Activated CD4-positive, alpha-beta T cell treated with anti-CD3 and anti-CD28 coated beads for 48 hours (primary cell): Measurements from ENCODE around the gene XRCC3.

Experiments
- DNase-seq: peaks from one replicate; pipeline ENCODE4 v3.0.0-alpha.2; 2020

Gene XRCC3

DNA sequence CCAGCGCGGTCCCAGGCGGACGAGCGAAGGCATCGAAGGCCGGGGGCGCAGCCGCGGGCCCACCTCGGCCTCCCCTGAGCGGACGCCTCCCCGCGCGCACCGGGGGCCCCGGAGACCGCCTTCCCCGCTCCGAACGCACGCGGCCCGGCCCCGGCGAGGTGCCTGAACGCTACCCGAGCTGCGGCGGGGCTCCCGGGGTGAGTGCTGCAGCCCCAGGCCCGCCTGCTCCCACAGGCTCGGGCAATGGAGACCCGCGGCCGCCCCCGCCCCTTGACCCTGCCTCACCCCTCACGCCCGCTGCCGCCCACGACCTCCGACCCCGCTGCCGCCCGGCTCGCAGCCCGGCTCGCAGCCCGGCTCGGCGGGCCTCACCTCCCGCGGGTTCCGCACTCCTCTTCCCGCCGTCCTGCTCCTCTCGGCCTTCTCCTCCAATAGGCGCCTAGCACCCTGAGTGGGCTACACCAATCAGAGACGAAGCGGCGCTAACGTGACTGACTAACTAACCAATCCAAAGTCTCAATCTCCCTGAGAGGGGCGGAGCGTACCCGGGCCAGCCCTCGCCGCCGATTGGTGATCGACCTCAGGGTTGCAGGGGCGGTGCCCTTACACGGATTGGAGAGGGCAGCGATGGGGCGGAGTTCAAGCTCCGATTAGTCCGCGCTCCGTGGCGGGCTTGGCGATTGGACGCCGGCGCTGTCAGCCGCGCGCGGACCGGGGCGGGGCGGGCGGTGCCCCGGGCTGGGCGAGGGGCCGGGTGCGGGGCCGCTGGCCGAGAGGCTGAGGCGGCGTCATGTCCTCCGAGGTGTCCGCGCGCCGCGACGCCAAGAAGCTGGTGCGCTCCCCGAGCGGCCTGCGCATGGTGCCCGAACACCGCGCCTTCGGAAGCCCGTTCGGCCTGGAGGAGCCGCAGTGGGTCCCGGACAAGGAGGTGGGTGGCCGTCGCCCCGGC lies at the start of gene XRCC3, which contains the start of gene ZFYVE21:
Gene XRCC3 (minus strand): TSS at position 400 of the 949 bp plus-strand sequence. CDS start 4,364 bp downstream, outside the sequence.
Gene ZFYVE21 (plus strand): TSS at position 759 of the 949 bp plus-strand sequence. CDS start 32 bp downstream, at position 791.
- DNase-seq = peak; percentile 100

DNA sequence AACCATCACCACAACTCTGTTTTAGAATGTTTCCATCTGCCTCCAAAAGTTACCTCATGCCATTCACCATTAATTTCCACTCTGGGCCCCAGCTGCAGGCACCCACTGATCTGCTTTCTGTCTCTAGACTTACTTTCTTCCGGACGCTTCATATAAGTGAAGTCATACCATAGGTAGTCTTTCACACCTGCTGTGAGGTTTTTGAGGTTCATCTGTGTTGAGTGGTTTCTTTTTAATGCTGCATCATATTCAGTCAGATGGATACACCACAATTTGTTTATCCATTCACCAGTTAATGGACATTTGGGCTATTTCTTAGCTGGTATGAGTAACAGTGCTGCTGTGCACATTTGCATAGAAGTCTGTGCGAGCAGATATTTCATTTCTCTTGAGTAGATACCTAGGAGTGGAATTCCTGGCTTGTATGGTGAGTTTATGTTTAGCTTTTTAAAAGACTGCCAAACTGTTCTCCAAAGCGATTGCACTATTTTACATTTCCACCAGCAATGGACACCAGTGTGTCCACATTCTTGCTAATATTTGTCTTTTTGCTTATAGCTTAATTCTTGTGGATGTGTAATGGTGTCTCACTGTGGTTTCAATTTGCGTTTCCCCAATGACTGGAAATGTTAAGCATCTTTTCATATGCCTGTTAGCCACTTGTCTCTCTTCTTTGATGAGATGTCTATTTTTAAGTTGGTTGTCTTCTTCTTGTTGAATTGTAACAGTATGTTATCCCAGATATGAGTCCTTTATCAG lies 48.7 kb upstream of the XRCC3 start:
- DNase-seq = peak; percentile 18

DNA sequence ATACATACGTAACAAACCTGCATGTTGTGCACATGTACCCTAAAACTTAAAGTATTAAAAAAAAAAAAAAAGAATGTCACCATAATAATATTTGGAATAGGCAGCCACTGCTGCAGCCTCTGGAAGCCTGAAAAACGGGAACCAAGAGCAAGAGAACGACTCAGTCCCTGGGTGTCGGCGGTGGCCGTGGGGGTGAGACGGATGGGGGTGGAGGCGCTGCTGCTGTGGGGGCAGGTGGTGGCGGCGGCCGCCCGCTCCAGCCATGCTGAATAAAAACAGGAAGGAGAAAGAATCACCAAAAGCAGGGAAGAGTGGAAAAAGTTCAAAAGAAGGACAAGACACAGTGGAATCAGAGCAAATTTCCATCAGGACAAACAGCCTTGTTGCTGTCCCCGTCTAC lies 47.3 kb upstream of the XRCC3 start:
- DNase-seq = no peak

DNA sequence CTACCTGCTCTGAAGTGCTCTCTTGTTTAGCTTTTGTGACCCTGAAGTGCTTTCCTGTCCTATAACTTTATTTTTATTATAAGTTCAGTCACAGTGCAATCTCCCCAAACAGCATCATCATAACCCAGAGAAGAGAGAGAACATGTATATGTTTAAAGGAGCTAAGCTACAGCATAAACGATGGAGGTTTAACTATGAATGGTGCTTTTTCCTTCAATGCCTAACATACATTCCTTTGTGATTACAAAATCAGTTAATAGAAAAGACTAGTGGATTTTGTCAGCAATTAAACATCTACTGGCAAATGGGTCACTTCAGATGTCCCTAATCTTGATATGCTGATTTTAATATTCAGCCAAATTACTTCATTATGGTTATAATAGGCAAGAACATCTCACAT lies 46.8 kb upstream of the XRCC3 start:
- DNase-seq = no peak

DNA sequence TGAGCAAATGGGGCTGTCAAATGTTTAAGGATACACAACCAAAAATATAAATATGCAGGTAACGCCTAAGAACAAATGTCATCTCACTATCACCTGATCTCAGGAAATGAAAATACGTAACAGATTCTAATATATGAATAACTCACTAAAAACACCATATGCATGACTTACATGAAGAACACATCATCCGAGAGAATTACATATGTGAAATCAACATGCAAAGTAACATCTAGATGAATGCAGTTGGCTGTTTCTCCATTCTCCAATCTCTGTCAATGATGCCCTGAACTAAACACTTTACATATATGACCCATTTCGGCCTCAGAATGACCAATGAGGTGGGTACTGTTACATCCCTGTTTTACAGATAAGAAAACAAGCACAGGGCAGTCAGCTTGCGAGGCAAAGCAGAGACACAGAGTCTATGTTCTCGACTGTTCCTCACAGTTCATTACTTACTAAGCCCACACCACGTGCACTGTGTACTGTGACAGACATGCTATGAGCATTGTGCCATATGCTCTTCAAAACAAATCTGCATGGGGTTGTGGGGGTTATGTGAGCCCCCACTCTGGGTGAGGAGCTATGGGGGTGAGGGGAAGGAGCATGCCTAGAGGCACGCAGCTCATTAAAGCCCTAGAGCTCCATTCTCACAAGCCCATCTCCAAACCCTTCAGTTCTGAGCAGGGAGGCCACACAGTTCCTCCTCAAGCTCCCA lies 43.0 kb upstream of the XRCC3 start:
- DNase-seq = no peak

DNA sequence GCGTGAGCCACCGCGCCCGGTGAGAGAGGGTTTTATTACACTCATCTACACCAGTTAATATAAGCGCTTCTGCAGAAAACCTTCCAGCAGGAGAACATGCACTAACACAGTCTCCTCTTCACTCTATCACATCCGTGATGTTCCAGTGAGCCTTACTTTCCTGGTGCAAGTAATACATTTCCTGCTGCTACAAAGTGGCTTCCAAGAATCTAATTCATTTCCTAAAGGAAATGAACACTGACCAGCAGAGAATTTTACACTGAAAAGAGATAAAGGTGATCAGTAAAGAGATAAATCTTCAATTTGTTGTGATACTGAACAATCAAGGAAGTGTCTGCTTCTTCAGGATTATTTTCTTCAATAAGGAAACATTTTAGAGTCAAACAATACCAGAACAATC lies 39.8 kb upstream of the XRCC3 start:
- no peak for DNase-seq

DNA sequence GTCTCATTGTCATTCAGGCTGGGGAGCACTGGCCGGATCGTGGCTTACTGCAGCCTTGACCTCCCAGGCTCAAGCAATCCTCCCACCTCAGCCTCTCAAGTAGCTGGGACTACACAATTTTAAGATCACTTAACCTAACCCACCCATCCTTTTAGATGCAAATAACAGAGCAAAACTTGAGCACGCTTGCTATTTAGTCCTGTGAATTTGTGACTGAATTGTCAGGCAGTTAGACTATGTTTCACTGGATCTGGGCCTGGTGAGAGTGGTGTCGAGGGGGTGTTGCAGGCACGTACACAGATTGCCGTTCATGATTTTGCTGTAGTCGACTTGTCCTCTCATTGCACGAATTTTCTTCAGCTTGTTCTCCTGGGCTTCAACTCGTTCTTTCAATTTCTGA lies 38.5 kb upstream of the XRCC3 start:
- no peak for DNase-seq

DNA sequence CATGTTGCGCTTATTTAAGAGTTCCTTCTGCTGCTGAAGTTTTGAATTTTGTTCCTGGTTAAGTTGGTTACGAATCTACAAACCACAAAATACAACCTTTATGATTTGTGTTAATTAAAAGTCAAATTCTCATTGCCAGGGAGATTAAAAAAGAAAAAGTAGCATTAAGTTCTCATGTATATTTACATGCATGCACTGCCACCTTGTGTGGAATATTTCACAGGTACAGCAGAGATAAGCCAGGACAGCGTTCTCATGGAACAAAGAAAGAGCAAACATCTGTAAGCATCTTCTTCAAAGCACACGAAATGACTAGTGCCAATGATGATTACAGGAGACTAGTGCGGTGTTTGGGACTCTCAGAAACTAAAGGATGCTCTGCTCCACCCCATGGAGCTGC lies 34.6 kb upstream of the XRCC3 start:
- DNase-seq = no peak

DNA sequence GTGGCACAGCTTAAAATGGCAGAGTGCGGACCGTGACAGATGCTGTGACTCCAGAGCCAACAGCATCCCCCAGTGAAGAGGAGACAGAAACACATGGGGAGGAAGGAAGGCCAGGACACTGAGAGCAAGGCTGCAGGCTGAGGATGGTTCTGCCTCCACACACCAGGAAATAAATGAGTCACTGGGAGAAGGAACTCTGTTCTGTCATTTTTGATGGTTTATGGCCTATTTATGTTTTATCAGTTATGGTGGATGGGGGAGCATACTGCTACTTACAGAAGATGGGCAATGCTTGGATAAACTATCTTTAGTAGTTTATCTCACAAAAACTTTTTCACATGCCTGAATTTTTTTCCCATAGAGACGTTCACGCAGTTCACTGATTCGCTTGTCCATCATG lies 34.2 kb upstream of the XRCC3 start:
- DNase-seq = no peak

DNA sequence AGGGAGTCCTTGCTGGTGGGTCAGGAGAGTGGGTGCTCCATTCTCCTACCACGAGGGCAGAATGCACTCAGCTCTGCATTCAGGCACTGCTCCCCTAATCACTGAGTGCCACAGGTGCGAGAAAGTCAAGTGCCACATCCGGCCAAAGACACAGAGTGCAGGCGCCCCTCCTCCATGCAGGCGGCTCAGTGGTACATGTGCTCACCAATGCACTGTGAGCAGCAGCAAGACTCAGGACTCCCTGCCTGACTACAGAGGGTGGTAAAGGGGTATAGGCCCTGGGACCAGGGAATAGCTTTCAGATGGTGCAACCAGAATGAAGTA lies 33.2 kb upstream of the XRCC3 start:
- DNase-seq = peak; percentile 66

DNA sequence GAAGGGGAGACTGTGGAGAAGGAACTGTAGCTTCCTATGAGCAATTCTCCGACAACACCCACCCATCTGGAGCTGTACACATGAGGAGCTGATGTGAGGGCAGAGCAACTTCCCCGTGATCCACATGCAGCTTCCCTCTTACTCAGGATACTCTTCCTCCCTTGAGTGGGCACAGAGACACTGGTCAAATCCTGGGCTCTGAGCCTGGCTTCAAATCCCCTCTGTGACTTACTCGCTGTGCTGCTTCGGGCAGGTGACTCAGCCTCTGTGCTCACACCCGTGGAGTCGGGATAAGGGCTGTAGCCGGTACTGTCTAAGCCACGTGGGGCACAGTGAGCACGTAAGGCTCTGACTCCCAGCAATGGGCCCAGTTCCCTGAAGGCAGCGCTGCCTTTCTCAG lies 31.4 kb upstream of the XRCC3 start:
- no peak for DNase-seq

DNA sequence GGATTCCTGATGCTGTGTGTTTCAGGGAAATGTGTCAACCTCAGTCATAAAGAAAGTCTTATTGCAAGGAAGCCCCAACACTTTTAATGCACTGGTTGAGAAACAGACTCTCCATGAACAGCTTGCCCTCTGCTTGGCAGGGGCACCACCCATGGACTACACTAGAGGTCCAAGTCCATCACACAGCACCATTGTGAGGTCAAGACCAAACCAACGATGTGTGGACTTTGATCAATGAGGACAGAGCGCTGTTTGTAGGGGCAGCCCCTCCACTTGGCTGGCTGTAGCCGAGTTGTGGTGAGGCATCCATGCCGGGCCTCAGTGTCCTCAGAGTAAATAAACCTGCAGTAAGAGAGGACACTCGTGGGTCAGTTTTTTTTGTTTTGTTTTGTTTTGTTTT lies 30.2 kb upstream of the XRCC3 start:
- DNase-seq = no peak

DNA sequence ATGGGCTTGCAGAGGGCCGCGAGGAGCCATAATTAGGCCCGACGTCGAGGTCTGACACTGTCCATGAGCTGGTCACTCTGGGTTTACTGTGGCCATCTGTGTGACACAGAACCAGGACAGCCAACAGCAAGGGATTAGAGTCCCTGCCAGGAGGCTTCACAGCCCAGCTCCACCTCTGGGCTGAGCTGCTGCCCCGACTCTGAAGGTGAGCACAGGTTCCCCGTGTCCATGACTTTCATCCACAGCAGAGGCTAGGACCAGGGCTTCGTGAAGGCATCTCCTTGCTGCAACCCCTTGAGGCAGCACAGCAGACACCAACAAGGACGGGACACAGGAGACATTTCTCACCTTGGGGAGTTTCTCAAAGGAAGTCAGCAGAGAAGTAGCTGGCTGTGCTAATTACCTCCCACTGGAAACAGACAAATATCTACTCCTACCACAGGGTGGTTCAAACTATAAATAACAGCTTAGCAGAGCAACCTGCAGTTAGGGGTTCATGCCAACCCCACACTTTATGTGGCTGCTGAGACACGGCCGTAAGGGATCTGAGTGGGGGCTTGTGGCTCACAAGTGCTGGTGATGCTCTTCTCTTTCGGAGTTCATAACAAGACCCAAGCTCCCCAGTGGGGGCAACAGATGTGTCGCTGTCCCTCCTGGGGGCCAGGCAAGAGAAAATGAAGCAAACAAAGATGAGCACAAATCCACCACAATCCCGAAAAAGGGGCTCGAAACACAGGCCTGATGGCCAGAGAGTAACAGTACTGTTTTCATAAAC lies 29.6 kb upstream of the XRCC3 start:
- DNase-seq = no peak

DNA sequence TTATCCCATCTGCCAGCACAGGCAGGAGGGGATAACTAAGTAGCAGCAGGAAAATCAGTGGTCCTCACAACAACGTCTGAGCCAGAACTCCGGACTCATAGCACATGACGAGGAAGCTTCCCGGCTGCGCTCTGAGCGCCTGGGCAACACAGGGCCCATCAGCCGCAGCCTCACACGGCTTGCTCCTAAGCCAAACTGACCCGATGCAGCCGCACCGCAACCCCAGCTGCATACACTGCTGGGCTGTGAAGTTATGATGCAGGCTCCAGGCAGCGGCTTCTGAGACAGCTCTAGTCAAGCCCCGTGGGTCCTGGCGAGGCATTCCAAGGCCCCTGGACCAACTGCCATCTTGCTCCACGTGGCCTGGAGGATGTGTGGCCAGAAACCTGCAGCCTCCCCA lies 28.4 kb upstream of the XRCC3 start:
- DNase-seq = no peak

DNA sequence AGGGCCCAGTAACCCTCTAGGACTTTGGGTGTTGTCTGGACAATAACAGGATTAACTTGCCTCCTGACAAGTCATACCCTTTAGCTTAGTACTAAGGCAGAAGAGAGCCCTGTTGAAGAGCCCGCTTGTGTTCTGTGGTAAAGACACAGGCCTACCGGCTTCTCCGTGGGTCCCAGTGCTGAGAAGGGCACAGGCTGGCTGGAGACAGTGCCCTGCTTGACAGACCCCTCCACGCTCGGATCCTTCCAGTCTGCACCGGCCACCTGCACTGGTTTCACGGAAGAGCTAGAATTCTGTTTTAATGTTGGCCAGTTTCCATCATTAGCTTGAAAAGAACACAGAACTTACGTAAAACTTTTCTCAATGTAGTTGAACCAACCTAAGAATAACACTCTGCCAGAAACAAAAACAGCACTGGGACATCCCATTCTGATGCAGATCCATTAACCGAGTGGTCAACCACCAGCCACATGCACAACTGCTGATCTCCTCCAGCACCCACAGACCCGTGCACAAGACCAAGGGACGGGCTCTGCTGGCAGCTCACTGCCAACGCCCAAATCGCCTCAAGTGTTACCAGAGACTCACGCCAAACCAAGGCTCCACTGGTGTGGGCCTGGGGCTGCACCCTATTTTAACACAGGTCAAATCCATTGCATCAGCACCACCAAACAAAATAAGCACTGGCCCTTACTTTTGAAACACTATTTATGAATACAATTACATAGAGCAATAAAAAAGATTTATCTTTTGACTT lies 27.4 kb upstream of the XRCC3 start:
- DNase-seq = no peak

DNA sequence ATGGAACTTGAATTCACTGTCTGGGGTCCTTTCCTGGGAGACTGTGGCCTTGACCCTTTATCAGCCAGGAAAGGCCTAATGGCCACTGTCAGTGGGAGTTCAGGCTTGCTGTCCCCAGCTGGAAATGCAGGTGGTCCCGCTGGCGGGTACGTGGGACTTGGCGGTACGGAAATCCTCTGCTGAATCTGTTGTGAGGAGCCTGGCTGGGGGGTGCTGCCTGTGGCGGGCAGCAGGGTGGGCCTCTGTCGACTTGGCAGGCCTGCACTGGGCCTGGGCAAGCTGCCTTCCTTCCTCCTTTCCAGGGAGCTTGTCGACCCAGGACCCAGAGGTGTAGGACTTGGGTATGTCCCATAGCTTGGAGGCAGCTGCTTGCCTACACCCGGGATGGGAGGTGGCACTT lies 26.6 kb upstream of the XRCC3 start:
- DNase-seq = no peak

DNA sequence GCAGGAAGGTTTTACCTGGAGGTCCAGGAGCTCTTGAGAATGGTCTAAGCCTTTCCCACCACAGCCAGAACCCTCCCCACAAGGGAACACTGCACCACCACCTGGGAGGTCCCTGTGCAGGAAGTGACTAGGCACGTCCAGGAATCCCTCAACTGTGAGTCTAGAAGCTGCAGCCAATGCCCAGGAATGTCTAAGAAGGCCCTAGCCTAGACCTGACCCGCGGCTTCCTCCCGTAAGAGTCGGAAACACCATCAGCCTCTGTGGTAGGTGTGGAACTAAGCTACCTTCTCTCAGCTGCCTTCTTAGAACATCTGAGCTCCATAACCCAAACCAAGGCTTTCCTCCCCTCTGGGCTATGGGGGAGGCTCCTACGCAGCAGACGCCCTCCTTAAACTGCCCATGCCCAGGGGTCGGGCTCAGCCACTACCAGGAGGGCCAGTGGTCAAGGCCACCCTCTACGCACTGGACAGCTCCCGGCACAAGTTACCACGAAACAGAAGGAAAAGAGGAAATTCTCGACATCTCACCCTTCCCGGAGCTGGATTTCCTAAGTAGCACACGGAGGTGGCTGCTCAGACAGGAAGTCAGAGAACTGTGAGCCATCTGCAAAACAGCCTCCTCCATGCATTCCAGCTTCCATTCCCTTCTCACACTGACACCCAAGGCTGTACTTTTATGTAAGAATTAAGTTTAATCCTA lies 25.9 kb upstream of the XRCC3 start:
- DNase-seq = no peak

DNA sequence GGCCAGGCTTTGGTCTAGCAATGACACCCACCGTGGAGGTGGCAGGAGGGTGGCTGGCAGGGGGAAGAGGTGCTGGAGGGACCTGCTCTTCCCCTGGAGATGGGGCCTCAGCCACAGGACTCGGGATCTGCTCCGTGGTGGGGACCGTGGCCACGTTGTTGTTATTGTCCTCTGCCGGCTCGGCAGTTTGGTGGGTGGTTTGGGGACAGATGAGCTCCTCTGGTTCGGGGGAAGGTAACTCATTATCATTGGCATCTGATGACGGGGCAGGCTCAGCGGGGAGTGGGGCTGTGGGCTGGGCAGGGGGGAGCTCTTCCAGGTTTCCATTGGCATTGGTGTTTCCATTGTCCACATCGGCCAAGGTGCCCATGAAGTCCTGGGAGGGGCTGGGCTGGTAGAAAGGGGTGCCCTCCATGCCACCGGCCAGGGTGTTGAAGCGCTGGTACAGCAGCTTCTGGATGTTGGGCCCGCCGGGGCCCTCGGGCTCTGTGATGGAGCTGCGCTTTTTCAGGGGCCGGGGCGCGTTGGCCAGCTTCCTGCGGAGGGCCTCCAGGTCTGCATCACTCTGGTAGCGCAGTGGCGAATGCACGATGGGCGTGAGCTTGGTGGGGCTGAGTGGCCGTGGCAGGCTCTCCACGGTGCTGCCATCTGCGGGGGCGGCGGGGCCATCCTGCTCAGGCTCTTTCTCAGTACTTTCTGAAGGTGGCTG lies 24.7 kb upstream of the XRCC3 start:
- DNase-seq = no peak

DNA sequence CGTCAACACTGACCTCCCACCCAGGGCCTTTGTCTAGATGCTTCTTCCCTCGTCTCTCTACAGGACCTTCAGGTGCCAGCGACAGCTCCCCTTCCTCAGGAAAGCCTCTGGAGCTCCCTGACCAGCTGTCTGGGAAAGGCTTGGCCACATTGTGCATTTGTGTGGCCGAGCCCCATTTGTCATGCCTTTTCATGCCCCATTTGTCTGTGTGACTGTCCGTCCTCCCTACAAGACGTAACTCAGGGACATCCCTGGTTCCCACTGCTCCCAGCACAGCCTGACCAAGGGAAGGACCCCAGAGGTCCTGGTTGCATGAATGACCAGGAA lies 24.2 kb upstream of the XRCC3 start:
- no peak for DNase-seq

DNA sequence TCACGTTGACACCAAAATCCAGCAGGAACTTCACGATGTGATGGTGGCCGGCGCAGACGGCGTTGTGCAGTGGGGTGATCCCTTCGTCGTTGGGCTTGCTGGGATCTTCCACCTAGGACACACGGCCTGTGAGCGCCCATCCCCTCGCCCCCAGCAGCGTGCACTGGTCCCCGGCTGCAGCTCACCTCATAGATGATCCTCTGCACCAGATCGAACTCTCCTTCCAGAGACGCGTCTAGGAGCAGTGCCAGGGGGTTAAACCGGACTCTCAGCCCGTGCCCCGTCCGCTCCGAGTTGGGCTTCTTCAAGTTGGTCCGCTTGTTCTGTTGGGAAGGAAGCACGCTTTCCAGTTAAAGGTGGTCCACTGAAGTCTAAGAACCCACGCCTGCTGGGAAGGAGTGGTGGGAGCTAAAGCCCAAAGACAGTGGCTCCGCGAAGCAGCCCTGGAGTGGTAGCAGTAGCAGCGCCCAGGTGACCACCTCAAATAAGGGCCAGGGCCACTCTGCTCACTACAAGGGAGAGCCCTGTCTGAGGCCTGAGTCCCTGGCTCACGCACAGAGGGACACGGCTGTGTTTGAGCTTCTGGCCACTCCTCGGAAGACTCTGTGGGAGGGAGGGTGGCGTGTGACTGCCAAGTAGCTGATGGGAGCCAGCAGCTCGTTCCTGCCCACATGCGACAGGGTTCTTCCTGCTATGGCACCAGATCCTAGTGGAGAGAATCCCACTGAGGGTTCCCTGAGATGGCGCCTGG lies 23.6 kb upstream of the XRCC3 start:
- DNase-seq = no peak
